ENCODE measurements around the gene MINDY4.

MINDY4 gene

DNA sequence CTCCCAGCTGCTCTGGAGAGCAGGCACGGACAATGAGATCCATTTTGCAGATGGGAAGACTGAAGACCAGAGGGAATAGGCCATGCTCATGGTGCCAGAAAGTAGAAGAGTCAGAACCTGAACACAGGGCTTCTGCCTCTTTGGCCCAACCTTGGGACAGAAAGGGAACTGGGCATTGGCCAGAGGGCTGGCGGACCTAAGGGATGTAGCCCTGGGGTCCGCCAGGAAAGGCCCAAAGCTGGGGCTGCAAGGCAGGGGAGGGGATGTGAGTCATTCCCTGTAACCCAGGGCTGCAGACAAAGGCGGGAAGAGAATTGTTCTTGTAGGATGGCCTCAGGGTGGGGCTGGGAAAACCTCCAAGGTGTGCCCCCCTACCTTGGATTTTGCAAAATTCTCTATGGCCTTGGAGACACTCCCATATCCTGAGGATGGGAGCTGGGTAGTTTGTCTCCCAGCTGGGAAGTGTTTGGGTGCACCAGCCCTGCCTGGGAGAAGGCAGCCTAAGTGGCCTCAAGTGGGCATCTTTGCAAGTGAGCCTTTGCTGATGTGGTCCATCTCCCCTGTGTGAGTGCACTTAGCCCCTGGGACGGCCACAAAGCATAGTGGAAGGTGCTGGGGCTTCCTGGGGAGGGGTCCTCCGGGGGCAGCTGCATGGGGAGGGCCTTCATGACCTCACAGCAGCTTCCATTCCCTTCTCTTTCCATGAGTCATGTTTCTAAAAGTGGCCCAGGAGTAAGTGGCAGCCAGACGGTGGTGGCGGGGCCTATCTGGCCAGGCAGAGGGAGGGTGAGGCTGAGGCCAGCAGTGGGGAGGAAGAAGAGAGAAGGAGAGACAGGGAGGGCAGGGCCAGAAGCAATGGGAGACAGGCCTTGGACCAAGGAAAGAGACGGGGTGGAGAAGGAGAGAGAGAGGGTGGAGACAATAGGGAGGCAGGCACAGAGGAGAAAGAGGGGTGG, 149.6 kb downstream of the MINDY4 start:
- peak; percentile 51 for DNase-seq

DNA sequence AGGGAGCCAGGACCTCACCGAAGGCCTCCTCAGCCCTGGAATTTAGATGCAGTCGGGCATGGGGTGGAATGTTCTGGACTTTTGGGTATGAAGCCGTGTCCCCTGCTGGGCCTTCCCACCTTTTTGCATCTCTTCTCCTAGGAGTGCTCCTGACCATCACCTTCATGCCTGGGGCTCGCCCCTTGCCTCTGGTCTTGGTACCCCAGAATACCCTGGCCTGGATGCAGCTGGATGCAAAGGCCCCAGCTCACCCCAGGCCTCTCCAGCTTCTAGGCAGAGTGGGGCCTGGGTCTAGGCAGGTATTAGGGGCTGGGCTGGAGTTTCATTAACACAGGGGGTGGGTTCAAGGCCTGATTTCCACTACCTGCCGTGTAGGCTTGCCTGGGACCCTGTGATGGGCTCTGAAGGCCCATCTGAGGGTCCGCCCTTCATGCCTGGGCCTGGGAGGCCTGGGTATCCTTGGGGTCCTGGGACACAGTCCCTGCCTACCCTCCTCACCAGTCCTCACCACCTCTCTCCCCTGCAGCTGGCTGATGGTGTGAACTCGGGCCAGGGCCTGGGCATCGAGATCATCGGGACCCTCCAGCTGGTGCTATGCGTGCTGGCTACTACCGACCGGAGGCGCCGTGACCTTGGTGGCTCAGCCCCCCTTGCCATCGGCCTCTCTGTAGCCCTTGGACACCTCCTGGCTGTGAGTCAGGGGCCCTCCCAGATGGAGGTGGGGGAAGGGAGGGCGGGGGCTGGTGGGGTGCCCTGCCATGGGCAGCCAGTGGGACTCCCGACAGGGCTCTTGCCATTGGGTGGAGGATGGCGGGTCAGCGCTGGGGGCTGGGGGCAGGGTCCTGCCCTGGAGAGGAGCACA, 150.6 kb downstream of the MINDY4 start:
- peak; percentile 39 for DNase-seq

DNA sequence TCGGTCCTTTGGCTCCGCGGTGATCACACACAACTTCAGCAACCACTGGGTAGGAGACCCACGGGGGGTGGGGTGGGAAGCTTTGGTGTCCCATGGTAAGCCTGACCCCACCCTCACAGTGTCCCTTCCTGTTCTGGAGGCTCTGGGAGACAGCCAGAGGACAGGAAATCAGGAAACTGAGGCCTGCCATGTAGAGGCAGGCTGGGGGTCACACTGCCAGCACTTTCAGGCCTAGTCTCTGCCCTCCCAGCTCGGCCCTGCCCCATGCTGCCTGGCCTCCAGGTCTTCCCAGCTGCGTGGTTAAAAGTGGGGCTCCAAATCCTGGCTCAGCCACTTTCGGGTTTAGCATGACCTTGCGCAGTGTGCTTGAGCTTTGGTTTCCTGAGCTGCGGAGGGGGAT, 151.4 kb downstream of the MINDY4 start:
- peak; percentile 24 for DNase-seq

DNA sequence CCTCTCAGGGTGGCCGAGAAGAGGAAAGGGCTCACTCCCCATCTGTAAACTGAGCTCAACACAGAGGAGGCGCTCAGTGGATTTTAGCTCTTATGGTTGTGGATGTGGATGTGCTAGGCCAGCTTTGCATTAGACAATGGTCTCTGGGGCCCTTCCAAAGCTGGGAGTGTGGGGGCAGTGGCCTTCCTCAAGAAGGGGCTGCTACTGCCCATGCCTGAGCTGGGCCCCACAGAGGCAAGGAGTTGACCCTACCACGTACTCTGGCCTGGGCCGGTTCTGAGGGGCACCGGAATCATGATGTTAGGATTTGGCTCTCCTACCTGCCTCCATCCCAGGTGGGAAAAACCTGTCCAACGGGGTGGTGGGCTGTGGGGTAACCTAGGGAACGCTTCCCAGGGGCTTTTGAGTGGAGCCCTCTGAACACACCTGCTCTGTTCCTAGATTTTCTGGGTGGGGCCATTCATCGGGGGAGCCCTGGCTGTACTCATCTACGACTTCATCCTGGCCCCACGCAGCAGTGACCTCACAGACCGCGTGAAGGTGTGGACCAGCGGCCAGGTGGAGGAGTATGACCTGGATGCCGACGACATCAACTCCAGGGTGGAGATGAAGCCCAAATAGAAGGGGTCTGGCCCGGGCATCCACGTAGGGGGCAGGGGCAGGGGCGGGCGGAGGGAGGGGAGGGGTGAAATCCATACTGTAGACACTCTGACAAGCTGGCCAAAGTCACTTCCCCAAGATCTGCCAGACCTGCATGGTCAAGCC, 152.0 kb downstream of the MINDY4 start:
- peak; percentile 35 for DNase-seq

DNA sequence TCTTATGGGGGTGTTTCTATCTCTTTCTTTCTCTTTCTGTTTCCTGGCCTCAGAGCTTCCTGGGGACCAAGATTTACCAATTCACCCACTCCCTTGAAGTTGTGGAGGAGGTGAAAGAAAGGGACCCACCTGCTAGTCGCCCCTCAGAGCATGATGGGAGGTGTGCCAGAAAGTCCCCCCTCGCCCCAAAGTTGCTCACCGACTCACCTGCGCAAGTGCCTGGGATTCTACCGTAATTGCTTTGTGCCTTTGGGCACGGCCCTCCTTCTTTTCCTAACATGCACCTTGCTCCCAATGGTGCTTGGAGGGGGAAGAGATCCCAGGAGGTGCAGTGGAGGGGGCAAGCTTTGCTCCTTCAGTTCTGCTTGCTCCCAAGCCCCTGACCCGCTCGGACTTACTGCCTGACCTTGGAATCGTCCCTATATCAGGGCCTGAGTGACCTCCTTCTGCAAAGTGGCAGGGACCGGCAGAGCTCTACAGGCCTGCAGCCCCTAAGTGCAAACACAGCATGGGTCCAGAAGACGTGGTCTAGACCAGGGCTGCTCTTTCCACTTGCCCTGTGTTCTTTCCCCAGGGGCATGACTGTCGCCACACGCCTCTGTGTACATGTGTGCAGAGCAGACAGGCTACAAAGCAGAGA, 152.7 kb downstream of the MINDY4 start:
- DNase-seq: no peak

DNA sequence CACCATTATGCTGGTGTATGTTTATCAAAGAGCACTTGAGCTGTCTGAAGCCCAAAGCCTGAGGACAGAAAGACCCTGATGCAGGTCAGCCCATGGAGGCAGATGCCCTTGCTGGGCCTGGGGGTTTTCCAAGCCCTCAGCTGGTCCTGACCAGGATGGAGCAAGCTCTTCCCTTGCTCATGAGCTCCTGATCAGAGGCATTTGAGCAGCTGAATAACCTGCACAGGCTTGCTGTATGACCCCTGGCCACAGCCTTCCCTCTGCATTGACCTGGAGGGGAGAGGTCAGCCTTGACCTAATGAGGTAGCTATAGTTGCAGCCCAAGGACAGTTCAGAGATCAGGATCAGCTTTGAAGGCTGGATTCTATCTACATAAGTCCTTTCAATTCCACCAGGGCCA, 153.4 kb downstream of the MINDY4 start:
- no peak for DNase-seq

DNA sequence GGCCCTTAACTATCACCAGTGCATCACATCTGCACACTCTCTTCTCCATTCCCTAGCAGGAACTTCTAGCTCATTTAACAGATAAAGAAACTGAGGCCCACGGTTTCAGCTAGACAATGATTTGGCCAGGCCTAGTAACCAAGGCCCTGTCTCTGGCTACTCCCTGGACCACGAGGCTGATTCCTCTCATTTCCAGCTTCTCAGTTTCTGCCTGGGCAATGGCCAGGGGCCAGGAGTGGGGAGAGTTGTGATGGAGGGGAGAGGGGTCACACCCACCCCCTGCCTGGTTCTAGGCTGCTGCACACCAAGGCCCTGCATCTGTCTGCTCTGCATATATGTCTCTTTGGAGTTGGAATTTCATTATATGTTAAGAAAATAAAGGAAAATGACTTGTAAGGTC, 153.9 kb downstream of the MINDY4 start:
- DNase-seq: no peak

DNA sequence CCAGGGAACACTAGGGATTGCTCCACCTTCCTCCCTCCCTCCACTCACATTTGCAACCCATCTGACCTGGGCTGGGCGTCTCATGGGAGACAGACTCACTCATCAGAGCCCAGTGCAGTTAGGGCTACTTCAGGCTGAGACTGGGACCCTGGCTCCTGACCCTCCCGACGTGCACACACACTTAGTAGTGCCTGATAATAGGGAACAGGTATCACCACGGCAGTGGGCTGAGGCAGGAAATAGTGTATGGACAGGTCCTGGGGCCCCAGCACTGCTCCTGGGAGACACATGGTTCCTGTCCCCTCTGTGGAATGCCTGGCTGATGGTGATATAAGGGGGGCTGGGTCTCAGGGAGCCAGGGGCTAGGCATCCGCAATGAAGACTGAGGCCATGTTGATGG, 154.7 kb downstream of the MINDY4 start:
- DNase-seq: no peak

DNA sequence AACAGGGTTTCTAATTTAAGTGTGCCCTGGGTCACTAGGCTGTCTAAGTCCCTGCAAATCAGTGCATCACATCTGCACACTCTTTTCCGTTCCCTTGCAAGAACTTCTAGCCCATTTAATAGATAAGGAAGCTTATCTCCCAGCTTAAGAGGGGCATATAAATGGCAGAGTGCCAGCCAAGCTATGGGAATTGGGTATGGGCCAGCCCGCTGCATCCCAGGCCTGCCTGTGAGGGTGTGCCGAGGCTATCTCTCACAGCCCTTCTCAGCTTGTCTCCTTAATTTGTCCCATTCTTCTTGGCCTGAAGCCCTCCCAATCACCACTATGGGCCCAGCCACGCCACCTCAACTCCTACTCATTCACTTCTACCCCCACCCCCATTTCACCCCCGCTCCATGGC, 155.1 kb downstream of the MINDY4 start:
- DNase-seq: peak; percentile 38

DNA sequence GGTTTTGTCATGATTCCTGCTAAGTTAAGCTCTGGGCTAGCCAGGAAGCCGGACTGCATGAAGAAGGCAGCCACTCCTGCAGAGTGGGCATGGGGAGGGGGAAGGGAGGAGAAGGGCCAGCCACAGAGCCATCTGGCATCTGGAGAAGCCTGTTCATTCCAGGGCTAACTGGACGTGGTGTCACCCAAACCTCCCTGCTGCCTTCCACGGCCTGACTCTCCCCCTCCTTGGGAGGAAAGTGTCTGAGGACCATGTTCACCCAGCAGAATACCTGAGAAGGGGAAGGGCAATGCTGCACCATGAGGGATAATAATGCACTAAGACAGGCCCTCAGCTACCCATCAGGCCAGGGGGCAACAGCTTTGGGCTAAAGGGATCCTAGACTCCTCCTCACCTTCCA, 155.8 kb downstream of the MINDY4 start:
- DNase-seq: peak; percentile 33

DNA sequence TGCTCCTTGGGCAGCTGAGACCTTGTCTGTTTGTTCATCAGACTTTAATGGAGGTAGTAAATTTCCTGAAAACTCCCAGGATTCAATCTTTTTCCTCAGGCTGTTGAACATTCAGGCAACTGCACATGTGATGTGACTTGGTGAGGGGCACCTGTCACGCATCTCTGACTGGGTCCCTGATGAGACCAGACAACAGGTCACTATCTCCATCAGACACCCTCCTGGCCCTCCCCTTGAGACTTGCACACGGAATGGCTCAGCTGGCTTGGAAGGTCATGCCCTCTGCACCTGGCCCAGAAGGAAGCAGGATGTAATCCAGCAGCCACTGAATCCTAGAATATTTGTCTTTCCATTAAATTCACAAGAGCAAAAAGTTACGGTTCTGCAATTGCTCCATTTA, 156.3 kb downstream of the MINDY4 start:
- DNase-seq: no peak

DNA sequence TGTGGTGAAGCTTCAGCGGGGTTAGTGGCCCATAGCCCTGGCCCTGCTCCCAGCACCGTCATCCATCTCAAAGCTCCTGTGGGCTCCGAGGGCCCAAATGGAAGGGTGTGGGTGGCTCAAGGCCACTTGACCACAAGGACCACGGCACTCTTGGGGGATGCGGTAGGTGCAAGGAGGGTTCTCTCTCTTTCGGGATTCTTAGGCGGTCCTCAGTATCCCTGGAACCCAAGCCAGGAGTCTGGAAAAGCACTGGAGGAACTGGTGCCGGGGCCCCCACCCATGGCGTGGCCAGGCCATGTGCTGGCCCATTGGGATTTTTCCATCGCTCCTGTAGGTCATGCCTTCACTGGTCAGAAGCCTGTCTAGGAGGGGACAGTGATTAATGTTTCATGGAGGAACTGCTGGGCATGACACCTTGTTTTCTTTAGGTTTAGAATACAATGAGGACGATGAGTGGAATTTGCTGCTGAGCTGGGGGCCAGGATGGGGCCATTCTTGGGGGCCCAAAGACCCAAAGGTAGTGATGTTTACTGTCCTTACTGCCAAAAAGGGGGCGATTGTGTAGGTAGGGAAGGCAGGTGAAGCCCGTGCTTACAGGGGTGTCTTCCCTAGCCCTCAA, 157.1 kb downstream of the MINDY4 start:
- no peak for DNase-seq

DNA sequence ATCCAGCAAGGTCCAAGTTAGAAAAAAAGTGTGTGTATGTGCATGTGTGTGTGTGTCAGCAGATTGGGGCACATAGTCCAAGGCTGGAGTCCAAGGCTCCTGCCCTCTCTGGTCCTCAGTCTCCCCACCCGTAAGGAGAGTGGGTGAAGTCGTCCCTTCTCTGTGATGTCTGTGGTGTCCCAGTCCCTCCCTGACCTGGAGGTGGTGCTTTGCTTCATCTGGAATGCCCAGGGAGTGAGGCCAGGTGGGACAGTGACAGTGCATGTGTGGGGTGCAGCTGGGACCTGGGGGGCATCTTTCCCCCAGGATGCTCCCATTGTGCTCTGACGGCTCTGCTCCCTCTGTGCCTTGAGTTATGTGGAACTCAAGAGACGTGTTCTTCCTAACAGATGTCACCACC, 158.5 kb downstream of the MINDY4 start:
- DNase-seq: no peak

DNA sequence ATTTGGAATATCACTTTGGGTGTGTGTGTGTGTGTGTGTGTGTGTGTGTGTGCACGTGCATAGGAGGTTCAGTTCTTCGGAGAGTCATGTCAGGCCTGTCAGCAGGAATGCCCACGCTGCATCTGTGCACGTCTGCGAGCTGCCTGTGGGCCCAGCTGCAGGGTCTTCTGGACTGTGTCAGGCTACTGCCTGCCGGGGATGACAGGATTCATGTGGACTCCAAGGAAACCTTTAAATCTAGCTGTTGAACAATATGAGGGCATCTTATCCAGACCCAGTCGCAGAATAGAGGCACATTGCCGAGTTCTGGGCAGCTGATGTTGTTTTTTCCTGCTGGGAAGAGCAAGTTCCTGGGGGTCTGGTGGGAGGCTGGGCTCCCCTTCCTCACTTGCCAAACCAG, 159.4 kb downstream of the MINDY4 start:
- peak; percentile 41 for DNase-seq

DNA sequence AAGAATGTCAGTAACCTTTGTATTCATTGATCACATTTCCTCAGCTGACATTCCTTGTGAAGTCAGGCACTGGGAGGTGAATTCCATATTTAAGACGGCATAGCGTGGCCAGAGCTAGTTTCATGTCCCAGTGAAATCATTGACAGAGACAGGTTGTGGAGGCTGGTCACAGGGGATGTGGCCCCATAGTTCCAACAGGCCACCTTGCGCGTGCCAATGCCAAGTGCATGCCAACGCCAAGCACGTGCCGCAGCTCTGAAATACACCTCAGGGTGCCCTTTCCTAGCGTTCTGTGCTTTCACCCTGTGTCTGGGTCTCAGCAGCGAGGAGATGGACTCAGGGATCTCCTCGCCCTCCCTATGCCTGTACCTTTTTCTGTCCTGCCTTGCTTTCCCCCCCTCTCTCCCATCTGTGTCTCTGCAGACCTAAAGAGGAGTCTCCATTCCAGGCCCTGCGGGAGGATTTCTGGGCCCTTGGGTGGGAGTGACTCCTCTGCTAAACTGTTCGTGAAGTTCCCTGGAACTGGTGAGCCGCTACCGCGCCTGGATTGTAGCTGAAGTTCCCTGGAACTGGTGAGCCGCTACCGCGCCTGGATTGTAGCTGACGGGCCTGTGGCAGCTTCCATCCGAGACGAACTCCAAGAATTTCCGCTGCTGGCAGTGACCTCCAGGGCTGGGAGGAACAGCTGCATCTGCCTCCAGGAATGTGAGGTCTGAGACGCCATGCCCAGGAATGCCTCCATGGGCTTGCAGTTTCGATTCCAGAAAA, 160.1 kb downstream of the MINDY4 start:
- DNase-seq: peak; percentile 64

DNA sequence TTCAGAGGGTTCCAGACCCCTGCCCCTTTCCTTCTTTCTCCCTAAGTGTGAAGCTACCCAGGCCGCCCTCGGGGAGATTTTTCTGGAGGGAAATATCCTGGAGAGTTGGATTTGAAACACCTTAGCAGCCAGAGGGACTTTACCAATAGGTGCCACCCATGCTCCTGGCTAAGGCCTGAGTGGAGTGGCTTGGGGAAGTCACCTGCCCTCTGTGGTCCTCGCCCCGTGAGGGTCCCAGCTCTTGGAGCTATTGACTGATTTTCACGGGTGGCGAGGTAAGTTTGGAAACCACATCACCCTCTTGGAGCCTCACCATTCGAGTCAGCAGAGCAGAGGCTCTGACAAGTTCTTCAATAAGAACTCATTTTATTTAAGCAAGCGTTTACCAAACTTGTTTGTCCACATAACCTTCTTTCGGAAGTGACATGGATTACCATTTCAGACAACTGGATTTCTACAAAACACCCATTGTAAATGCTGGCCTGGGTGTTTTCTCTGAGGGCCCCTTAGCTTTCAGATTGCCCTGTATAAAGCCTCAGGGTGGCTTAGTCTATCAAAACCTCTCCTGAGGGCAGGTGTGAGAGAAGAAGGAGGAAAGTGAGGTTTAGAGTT, 160.8 kb downstream of the MINDY4 start:
- DNase-seq: no peak

DNA sequence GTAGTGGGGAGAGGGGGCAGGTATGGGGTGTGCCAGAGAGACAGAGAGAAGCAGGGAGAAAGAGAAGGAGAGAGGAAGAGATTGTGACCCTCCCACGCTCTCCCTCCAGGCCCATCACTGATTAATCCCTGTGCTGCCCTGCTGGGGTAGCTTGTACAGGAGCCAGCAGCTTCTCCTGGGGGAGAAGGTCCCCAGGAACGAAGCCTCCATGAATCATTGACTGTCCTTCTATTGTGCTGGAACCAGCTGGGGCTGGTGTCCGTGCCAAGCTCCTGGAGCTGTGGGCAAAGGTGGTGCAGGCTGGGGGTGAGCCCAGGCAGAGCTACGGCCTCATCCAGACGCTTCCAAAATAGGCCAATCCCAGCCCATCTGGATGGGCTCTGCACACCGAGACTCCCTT, 161.3 kb downstream of the MINDY4 start:
- DNase-seq: no peak

DNA sequence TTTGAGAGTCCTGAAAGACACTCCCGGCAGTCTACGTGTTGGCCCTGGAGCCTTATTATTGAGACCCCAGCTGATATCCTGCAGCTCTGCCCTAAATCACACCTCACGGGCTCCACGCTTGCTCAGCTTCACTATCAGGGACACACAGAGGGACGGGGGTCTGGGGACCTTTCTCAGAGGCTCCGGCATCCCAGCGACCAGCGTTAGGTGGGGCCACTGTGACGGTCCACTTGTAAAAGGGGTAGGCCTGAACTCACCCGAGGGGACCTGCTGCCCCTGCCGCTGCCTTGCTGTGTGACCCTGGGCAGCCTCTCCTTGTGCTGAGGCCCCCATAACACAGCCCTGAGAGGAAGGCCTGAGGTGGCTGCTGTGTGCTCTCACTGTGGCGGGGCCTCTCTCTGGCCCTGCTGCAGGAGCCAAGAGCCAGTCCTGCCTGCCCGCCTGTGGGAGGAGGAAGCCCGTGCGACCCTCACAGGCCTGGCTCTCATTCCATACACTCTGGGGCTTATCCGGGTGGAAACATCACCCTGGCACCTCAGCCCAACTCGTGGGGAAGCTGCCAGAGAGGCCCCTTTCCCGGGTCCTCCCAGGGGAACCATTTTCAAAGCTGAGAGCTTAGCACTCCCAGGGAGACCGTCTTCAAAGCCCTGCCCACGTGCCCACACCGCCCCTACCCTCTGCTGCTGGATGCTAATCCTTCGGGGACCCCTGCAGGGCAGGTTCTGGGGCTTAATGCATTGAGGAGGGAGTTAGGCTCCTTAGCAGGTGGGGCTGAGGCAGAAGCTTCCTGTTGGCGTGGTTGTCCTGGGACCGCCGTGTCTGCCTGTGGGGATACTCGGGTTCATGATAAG, 162.1 kb downstream of the MINDY4 start:
- peak; percentile 36 for DNase-seq

DNA sequence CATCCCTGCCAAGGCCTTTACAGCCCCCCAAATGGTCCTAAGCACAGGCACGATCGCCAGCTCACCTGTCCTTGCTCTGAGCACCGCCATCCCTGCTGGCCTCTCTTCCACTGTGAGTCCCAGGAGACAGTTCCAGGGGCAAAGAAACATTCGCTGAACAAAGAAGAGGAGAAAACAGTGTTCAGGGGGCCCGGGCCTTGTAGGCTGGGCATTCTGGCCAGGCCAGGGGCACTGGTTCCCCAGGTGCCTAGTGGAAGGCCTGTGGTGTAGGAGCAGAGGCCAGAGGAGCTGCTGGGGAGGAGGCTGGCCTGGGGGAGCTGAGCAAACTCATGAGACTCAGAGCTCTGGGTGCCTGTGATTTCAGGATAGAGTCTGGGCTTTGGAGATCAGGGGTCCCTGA, 163.0 kb downstream of the MINDY4 start:
- DNase-seq: peak; percentile 30

All from right forelimb (tissue), 1 donor.